WTC11 (cell line): ENCODE results near the gene NOS1. TPM values are rescaled to one million over a fixed set of nuclear protein-coding genes. Genes with fewer than 3 reads are reported as not detected.

Experiments
- total RNA-seq: library from RNA; stranded (reverse); gene quantifications from 3 replicates; pipeline ENCODE4 v1.2.3, GENCODE V29; 2021

The NOS1 gene
- total RNA-seq, 1 experiment from 2014 or later = 4.5 TPM

Other genes starting within 250 kb of the NOS1 start
- 60.3 to 64.5 TPM (median 63.9 TPM) in 3 replicates for gene FBXO21, start 171.2 kb downstream of the NOS1 start, total RNA-seq